ENCODE results near the gene NSUN4.

NSUN4 gene

GRCh38 chr1:46408356-46409062 is 67.9 kb downstream of the NSUN4 start:
- no peak for DNase-seq

- DNase-seq = no peak
Measured at GRCh38 chr1:46409063-46409372, 68.4 kb downstream of the NSUN4 start.

- no peak for DNase-seq
Measured at GRCh38 chr1:46410156-46411009, 69.8 kb downstream of the NSUN4 start.

- no peak for DNase-seq
Measured at GRCh38 chr1:46411010-46411405, 70.4 kb downstream of the NSUN4 start.

Measured in CD4-positive, alpha-beta T cell treated with Interleukin-1 beta for 1 hour (primary cell).